T-cell (primary cell): Measurements from ENCODE around the gene LDLRAD4. TPM values are rescaled to one million over a fixed set of nuclear protein-coding genes. Genes with fewer than 3 reads are reported as not detected.

ENCODE experiments used
- ATAC-seq, 4 experiments: fragments of 200-7000 bp in 3 of 4; fragments of 150-1000 bp in 1 of 4; cut with Tn5 transposase; replicated peaks in 1 of 4; 1 replicate in 3 of 4; 2 replicates in 1 of 4; pipeline ENCODE4 v1.10.0; 2021; ENCODE audit warnings: moderate library complexity in 3 of 4, mild to moderate bottlenecking in 2 of 4, moderate number of reproducible peaks in 1 of 4
- CTCF ChIA-PET, 2 donors: fragments of 300-600 bp; sonication (Branson Sonifier 250); formaldehyde crosslinking; loops; one replicate each; lab custom pipeline; 2022; ENCODE audit warnings: antibody characterized with exemption in 2 of 2; lab: Charles Lee
- POLR2A ChIA-PET, 2 donors: fragments of 300-600 bp; sonication (Branson Sonifier 250); formaldehyde crosslinking; loops; one replicate each; lab custom pipeline; 2022; ENCODE audit warnings: antibody characterized with exemption in 2 of 2; lab: Charles Lee
- DNase-seq, 35 experiments: peaks; one replicate each; pipeline versions ENCODE4 v3.0.0 to v3.0.0-alpha.2; 2013 to 2023
- H3K27ac ChIP-seq: one replicate; pipeline ENCODE4 v1.5.1; 2013; ENCODE audit warnings: low read length
- H3K27me3 ChIP-seq, 2 experiments: replicated peaks in 1 of 2; 1 replicate in 1 of 2; 2 replicates in 1 of 2; pipeline versions ENCODE4 v1.6.1 to v1.7.0; 2013; ENCODE audit warnings: low read length in 1 of 2, mixed read lengths in 1 of 2; ENCODE audit not compliant: control insufficient read depth in 2 of 2, insufficient read depth in 2 of 2; ENCODE audit errors: extremely low read depth in 1 of 2
- H3K36me3 ChIP-seq, 2 donors: 1 replicate in 1 of 2; 2 replicates in 1 of 2; pipeline versions ENCODE4 v1.6.1 to v1.7.0; 2013; ENCODE audit warnings: low read length in 1 of 2; ENCODE audit not compliant: control insufficient read depth in 2 of 2, insufficient read depth in 1 of 2; ENCODE audit errors: extremely low read depth in 1 of 2
- H3K4me1 ChIP-seq, 2 experiments: 1 replicate in 1 of 2; 2 replicates in 1 of 2; pipeline versions ENCODE4 v1.6.1 to v1.7.0; 2013; ENCODE audit warnings: low read length in 2 of 2, mixed read lengths in 1 of 2; ENCODE audit not compliant: insufficient read depth in 2 of 2, control insufficient read depth in 1 of 2; ENCODE audit errors: extremely low read depth in 1 of 2
- H3K4me3 ChIP-seq, 2 donors: 1 replicate in 1 of 2; 2 replicates in 1 of 2; pipeline versions ENCODE4 v1.5.1 to v1.7.0; 2013; ENCODE audit warnings: mild to moderate bottlenecking in 2 of 2, low read length in 1 of 2, moderate library complexity in 1 of 2; ENCODE audit not compliant: control insufficient read depth in 1 of 2; ENCODE audit errors: extremely low read depth in 1 of 2
- H3K9me3 ChIP-seq: 2 replicates; pipeline ENCODE4 v1.7.0; 2013
- H3K27ac Mint-ChIP-seq, 2 donors: one replicate each; pipeline ENCODE4 v1.8.0; 2020 to 2021; ENCODE audit warnings: mild to moderate bottlenecking in 2 of 2, mixed read lengths in 2 of 2
- H3K27me3 Mint-ChIP-seq, 2 donors: one replicate each; pipeline ENCODE4 v1.8.0; 2021 to 2022; ENCODE audit warnings: mixed read lengths in 2 of 2
- H3K36me3 Mint-ChIP-seq: one replicate; pipeline ENCODE4 v1.8.0; 2021; ENCODE audit warnings: mixed read lengths
- H3K4me1 Mint-ChIP-seq, 3 donors: one replicate each; pipeline ENCODE4 v1.8.0; 2020 to 2022; ENCODE audit warnings: mixed read lengths in 3 of 3, mild to moderate bottlenecking in 1 of 3
- H3K4me3 Mint-ChIP-seq, 3 donors: one replicate each; pipeline ENCODE4 v1.8.0; 2020 to 2022; ENCODE audit warnings: mild to moderate bottlenecking in 3 of 3, mixed read lengths in 3 of 3, moderate library complexity in 3 of 3
- H3K9me3 Mint-ChIP-seq, 3 donors: one replicate each; pipeline ENCODE4 v1.8.0; 2020 to 2022; ENCODE audit warnings: mixed read lengths in 3 of 3
- WGBS: methylation state at CpG from one replicate; pipeline ENCODE4 v1.1.5; 2013; ENCODE audit warnings: missing lambda C conversion rate; ENCODE audit not compliant: insufficient coverage; 5-methylcytosine and 5-hydroxymethylcytosine counted together
- total RNA-seq, 35 experiments: library from RNA in 6 of 35; stranded (reverse) in 6 of 35; fragments of 120-200 nt in 1 of 35; gene quantifications; one replicate each; pipeline versions ENCODE4 v1.2.1 to v1.2.4 and lab custom pipeline; 2013 to 2026

Gene LDLRAD4
- total RNA-seq, 5 donors from 2014 or later (not counting 1 experiment from before 2014, with no cell fraction given), result 57.6 to 80.8 (median 72.4) TPM

DNA sequence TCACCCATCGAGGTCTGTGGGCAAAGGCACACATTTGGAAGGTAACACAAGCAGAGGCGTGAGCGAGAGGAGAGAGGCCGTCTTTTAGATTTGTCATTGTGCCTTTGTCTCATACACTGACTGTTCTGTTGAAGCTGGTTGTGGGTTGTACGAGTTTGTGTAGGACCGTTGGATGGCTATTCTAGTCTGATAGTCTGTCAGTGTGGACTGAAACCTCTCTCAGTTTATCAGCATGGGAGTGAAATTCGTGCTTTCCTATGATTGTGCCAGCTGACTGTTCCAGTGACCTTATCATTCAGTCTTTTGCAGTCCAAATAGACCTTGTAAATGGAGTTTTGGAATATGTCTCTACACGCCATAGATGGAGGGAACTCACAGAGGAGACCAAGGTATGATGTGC lies 143.5 kb downstream of the LDLRAD4 start:
- H3K4me1 Mint-ChIP-seq, result peaks cover 2 to 6% (median 3%) of the 10 kb centered on the region in 3 donors
- Histone ChIP-seq H3K27me3 (no peaks in the 10 kb centered on the region), H3K4me1 (no peaks in the 10 kb centered on the region), H3K36me3 (no peaks in the 10 kb centered on the region), H3K27ac (no peak overlapping the region), H3K9me3 (no peaks in the 10 kb centered on the region), H3K4me3 (no peak overlapping the region)
- WGBS, result 83% methylated on average over 8 of the region's 8 CpGs
- DNase-seq (no peak), ATAC-seq (no peak)
- no peak overlapping the region for H3K27ac Mint-ChIP-seq
- H3K9me3 Mint-ChIP-seq, result no peaks in the 10 kb centered on the region
- CTCF ChIA-PET, result no interaction called here
- H3K27me3 Mint-ChIP-seq, result no peaks in the 10 kb centered on the region
- POLR2A ChIA-PET, result no interaction called here
- no peak overlapping the region for H3K4me3 Mint-ChIP-seq
- no peaks in the 10 kb centered on the region for H3K36me3 Mint-ChIP-seq

DNA sequence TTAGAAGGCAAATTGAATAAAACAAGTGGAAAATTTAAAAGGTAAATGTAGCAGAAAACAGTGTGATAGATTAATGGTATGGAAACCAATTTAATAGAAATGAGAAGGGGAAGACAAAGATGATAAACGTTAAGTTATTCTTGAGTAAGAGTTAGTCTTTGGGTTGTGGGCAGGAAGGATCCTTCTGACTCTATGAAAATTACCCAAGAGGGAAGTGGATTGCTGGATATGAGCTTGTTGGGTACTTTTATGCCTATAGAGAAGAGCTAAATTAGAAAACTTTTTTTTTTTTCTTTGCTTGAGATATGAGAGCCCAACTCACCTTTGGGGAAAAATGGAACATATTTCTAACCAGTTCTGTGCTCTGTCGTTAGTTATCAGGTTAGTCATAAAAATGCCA lies 144.0 kb downstream of the LDLRAD4 start:
- Mint-ChIP-seq H3K4me3 (no peak overlapping the region), H3K9me3 (no peaks in the 10 kb centered on the region), H3K27me3 (no peaks in the 10 kb centered on the region), H3K4me1 (peaks cover 3 to 6% (median 6%) of the 10 kb centered on the region in 3 donors), H3K27ac (no peak overlapping the region), H3K36me3 (no peaks in the 10 kb centered on the region)
- DNase-seq (no peak), ATAC-seq (no peak)
- Histone ChIP-seq H3K9me3 (no peaks in the 10 kb centered on the region), H3K27me3 (peaks cover 0 to 5% of the 10 kb centered on the region in 2 experiments), H3K4me3 (no peak overlapping the region), H3K36me3 (no peaks in the 10 kb centered on the region), H3K4me1 (no peaks in the 10 kb centered on the region), H3K27ac (no peak overlapping the region)
- CTCF ChIA-PET, result interaction anchor here in 1 of 2 donors (0.7 kb wide), 1 partner anchor 238 kb away, joined by 4 read pairs; no protein-coding TSS in a partner anchor
- POLR2A ChIA-PET, result interaction anchor here in 1 of 2 donors (0.6 kb wide), 1 partner anchor 61 kb away, joined by 6 read pairs; no protein-coding TSS in a partner anchor
- 70% methylated on average over 2 of the region's 2 CpGs for WGBS

DNA sequence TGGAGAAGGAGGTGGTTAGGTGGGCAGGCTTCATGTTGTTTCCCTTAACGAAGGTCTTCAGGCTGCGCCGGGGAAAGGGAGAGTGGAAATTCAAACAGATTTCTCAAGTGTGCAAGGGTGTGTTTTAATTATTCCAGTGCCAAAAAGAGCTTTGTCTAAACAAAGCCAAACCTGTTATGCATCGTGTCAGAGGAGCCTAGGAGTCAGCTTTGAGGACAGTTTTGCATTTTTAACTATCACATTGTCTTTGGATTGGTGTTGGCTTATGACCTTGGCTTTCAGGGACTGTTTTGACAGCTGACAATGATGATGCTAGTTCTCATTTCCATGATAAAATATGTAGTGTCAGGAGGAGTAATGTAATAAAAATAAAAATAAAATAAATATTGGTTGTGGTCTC lies 144.8 kb downstream of the LDLRAD4 start:
- WGBS, result 80% methylated on average over 1 of the region's 4 CpGs
- DNase-seq (no peak), ATAC-seq (no peak)
- Histone ChIP-seq H3K9me3 (no peaks in the 10 kb centered on the region), H3K27me3 (peaks cover 0 to 5% of the 10 kb centered on the region in 2 experiments), H3K4me1 (no peaks in the 10 kb centered on the region), H3K27ac (no peak overlapping the region), H3K4me3 (no peak overlapping the region), H3K36me3 (no peaks in the 10 kb centered on the region)
- CTCF ChIA-PET, result interaction anchor here in 1 of 2 donors (0.7 kb wide), 1 partner anchor 238 kb away, joined by 4 read pairs; no protein-coding TSS in a partner anchor
- H3K9me3 Mint-ChIP-seq, result no peaks in the 10 kb centered on the region
- H3K4me1 Mint-ChIP-seq, result peaks cover 6 to 12% (median 7%) of the 10 kb centered on the region in 3 donors
- H3K27me3 Mint-ChIP-seq, result no peaks in the 10 kb centered on the region
- no peaks in the 10 kb centered on the region for H3K36me3 Mint-ChIP-seq
- no peak overlapping the region for H3K27ac Mint-ChIP-seq
- POLR2A ChIA-PET, result interaction anchor here (0.6 to 0.8 kb wide), 3 partner anchors 60 to 149 kb away, joined by 3 to 9 read pairs (median 6); no protein-coding TSS in a partner anchor
- H3K4me3 Mint-ChIP-seq, result no peak overlapping the region

DNA sequence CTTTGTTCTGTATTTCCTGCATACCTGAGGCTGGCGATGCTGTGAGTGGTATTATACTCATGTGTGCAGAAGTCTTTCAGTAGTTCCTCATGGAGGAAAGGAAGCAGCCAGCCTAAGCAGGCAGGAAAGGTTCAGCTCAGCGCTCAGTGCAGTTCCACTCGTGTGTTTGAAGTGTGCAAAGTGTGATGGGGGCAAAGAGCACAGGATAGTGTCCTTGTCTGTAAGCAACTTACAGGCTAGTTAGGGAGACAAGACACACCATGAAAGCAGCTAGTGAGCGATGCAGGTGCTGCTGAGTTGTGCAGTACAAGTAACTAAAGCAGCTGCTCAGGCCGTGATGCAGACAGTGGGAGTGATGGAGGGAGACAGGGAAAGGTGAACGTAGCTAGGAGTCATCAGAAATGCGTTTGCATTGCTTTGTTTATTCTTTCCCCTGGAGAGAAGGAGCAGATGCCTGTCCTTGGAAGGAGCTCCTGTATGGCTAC lies 146.2 kb downstream of the LDLRAD4 start:
- POLR2A ChIA-PET, result no interaction called here
- Mint-ChIP-seq H3K9me3 (no peaks in the 10 kb centered on the region), H3K4me3 (no peak overlapping the region), H3K27ac (no peak overlapping the region), H3K4me1 (peaks cover 12 to 24% (median 18%) of the 10 kb centered on the region in 3 donors), H3K36me3 (no peaks in the 10 kb centered on the region), H3K27me3 (no peaks in the 10 kb centered on the region)
- 81% methylated on average over 7 of the region's 7 CpGs for WGBS
- H3K36me3 ChIP-seq, result no peaks in the 10 kb centered on the region
- peaks cover 0 to 5% of the 10 kb centered on the region in 2 experiments for H3K27me3 ChIP-seq
- no peak overlapping the region for H3K4me3 ChIP-seq
- peaks cover 3 to 8% of the 10 kb centered on the region in 2 experiments for H3K4me1 ChIP-seq
- H3K9me3 ChIP-seq, result no peaks in the 10 kb centered on the region
- no peak overlapping the region for H3K27ac ChIP-seq
- no peak for DNase-seq
- ATAC-seq, result no peak
- CTCF ChIA-PET, result no interaction called here

DNA sequence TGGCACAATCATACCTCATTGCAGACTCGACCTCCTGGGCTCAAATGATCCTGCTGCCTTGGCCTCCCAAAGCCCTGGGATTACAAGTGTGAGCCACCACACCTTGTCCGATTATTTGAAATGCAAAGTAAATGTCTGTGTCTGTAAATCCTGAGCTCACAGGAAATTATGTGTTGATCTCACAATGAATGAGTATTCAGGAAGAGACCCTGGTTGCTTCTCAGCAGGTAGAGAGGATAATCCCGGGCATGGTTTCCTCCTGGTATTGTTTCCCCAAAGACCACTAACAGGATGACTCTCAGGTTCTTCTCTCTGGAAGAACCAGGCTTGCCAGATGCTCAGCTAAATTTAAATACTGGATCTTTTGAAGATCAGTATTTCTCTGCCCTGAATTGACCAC lies 147.6 kb downstream of the LDLRAD4 start:
- Mint-ChIP-seq H3K27ac (no peak overlapping the region), H3K27me3 (no peaks in the 10 kb centered on the region), H3K4me1 (peaks cover 17 to 28% (median 27%) of the 10 kb centered on the region in 3 donors), H3K4me3 (no peak overlapping the region), H3K36me3 (no peaks in the 10 kb centered on the region), H3K9me3 (no peaks in the 10 kb centered on the region)
- ATAC-seq (no peak), DNase-seq (no peak)
- no peaks in the 10 kb centered on the region for H3K36me3 ChIP-seq
- H3K4me3 ChIP-seq, result no peak overlapping the region
- H3K27ac ChIP-seq, result no peak overlapping the region
- ChIA-PET CTCF (no interaction called here), POLR2A (no interaction called here)
- H3K9me3 ChIP-seq, result no peaks in the 10 kb centered on the region
- peaks cover 6 to 14% of the 10 kb centered on the region in 2 experiments for H3K4me1 ChIP-seq
- H3K27me3 ChIP-seq, result peaks cover 0 to 5% of the 10 kb centered on the region in 2 experiments
- WGBS, result 78% methylated on average over 3 of the region's 3 CpGs

- ChIA-PET POLR2A (no interaction called here), CTCF (no interaction called here)
- Mint-ChIP-seq H3K27ac (peak overlapping the region in 1 of 2 donors; percentile 48), H3K36me3 (no peaks in the 10 kb centered on the region), H3K9me3 (no peaks in the 10 kb centered on the region), H3K27me3 (no peaks in the 10 kb centered on the region), H3K4me3 (no peak overlapping the region), H3K4me1 (peaks cover 20 to 32% (median 24%) of the 10 kb centered on the region in 3 donors)
- Histone ChIP-seq H3K27ac (no peak overlapping the region), H3K4me1 (peaks cover 6 to 18% of the 10 kb centered on the region in 2 experiments), H3K36me3 (no peaks in the 10 kb centered on the region), H3K9me3 (no peaks in the 10 kb centered on the region), H3K4me3 (no peak overlapping the region), H3K27me3 (peaks cover 0 to 5% of the 10 kb centered on the region in 2 experiments)
- no peak for ATAC-seq
- DNase-seq, result no peak
- 91% methylated on average over 7 of the region's 8 CpGs for WGBS
These were observed 148.0 kb downstream of the LDLRAD4 start for GRCh38 chr18:13366541-13366940.
